ENCODE measurements around the gene EVA1A. TPM values are rescaled to one million over a fixed set of nuclear protein-coding genes. Genes with fewer than 3 reads are reported as not detected.

EVA1A gene
- total RNA-seq, 1 experiment from 2014 or later: 0.68 TPM

DNA sequence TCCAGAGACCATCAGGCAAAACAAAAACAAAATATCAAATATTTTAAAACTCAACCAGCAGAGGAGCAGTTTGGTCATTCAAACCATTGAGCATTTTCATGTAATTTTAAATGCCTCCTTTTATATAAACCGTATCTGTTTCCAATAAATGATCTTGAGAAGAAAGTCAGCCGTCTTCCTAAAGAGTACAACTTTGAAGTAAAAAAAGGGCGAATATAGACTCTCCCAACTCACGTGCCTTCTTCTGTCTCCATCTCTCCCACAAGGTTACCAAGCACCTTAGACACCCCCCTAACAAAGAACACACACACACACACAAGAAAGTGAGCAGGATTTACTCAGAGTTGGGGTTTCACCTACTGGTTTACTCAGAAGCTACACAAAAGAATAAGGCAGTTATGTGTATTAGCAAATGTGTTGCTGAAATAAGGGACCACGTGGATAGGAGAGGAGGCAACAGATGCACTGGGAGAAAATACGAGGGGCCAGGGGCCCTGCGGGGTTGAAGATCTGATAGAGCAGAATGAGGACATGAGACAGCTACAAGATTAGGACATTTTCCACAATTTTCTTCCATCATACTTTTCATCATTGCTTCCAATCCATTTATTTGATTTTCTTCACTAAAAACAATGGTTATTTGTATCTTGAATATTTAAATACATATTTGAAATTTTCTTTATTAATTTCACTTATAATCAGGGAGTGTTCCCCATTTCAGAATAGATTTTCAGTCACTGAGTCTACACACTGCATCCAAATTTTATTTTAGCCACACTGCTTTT is 45.0 kb downstream of the EVA1A start:
- H3K27me3 ChIP-seq (ENCODE audit: insufficient read depth, low read length): no peaks in the 10 kb centered on the region
- no CpG with 5 or more reads among the region's 7 CpGs for WGBS (ENCODE audit: extremely low coverage, insufficient read length, low lambda C conversion rate)
- no peak overlapping the region for H3K27ac Mint-ChIP-seq
- no peak for DNase-seq
- H3K79me2 ChIP-seq (ENCODE audit: insufficient read depth, low read length): no peaks in the 10 kb centered on the region
- no peak overlapping the region for H2BK15ac ChIP-seq (ENCODE audit: low read depth, low read length)
- H3K14ac ChIP-seq (ENCODE audit: insufficient read depth, low read length): no peak overlapping the region
- no peaks in the 10 kb centered on the region for H3K23me2 ChIP-seq (ENCODE audit: insufficient read length, low read depth, low read length, poor library complexity, severe bottlenecking)
- H3K9me3 Mint-ChIP-seq: peaks cover 17% of the 10 kb centered on the region in 2 experiments
- H2BK20ac ChIP-seq (ENCODE audit: low read depth, low read length, poor library complexity, severe bottlenecking): no peak overlapping the region
- no peak overlapping the region for H3K4me3 Mint-ChIP-seq
- H3K56ac ChIP-seq (ENCODE audit: insufficient read length, low read depth, low read length): no peak overlapping the region
- H3K36me3 Mint-ChIP-seq (ENCODE audit: insufficient read depth in 1 of 3, low read depth in 3 of 3): peaks cover 8 to 31% (median 14%) of the 10 kb centered on the region in 3 experiments
- peaks cover 7% of the 10 kb centered on the region for H3K27me3 Mint-ChIP-seq (ENCODE audit: low read depth)
- H3K9ac ChIP-seq (ENCODE audit: extremely low read depth, insufficient read length, low read length): no peak overlapping the region
- no peak overlapping the region for H3T11ph ChIP-seq (ENCODE audit: low read length)
- H4K20me1 ChIP-seq (ENCODE audit: control insufficient read depth, insufficient read depth, insufficient read length): no peaks in the 10 kb centered on the region
- no peak overlapping the region for H3K23ac ChIP-seq (ENCODE audit: insufficient read length, low read depth, low read length)
- H3K27ac ChIP-seq (ENCODE audit: insufficient read length, low read depth, low read length): no peak overlapping the region
- H2AFZ ChIP-seq (ENCODE audit: low read length): no peak overlapping the region
- H3K4me2 ChIP-seq (ENCODE audit: insufficient read depth, insufficient read length, low read length): no peak overlapping the region
- no peak overlapping the region for H4K5ac ChIP-seq (ENCODE audit: insufficient read length, low read depth, low read length)
- peaks cover 4% of the 10 kb centered on the region for H3K9me3 ChIP-seq (ENCODE audit: control insufficient read depth, low read depth, low read length)
- H4K91ac ChIP-seq (ENCODE audit: insufficient read length, low read depth, low read length): no peak overlapping the region
- H4K8ac ChIP-seq (replicated peaks; ENCODE audit: insufficient read length, low read depth, low read length): no peak overlapping the region
- H3K4me1 ChIP-seq (ENCODE audit: insufficient read depth, low read length): no peaks in the 10 kb centered on the region
- no peak overlapping the region for H2AK5ac ChIP-seq (ENCODE audit: insufficient read length, low read length)
- no peak overlapping the region for H3K18ac ChIP-seq (ENCODE audit: insufficient read length, low read depth, low read length)
- no peak overlapping the region for H2BK12ac ChIP-seq (ENCODE audit: insufficient read length, low read depth, low read length)
- TF ChIP-seq CTCF (conservative IDR thresholded peaks at IDR 0.05): no peak
- H3K79me1 ChIP-seq (ENCODE audit: insufficient read depth, low read depth, low read length, poor library complexity, severe bottlenecking): no peaks in the 10 kb centered on the region
- H3K4ac ChIP-seq (ENCODE audit: low read depth, low read length): no peak overlapping the region
- H2BK120ac ChIP-seq (ENCODE audit: low read depth, low read length, poor library complexity, severe bottlenecking): no peak overlapping the region
- H3K4me1 Mint-ChIP-seq: no peaks in the 10 kb centered on the region
- H2BK5ac ChIP-seq (ENCODE audit: insufficient read length, low read length): no peak overlapping the region

All from H9 (cell line).